Measurements from ENCODE around the gene PRKAR1A. TPM values are rescaled to one million over a fixed set of nuclear protein-coding genes. Genes with fewer than 3 reads are reported as not detected.

The PRKAR1A gene
- total and polyA plus RNA-seq, 12 donors, result 170 to 1,378 (median 783) TPM

DNA sequence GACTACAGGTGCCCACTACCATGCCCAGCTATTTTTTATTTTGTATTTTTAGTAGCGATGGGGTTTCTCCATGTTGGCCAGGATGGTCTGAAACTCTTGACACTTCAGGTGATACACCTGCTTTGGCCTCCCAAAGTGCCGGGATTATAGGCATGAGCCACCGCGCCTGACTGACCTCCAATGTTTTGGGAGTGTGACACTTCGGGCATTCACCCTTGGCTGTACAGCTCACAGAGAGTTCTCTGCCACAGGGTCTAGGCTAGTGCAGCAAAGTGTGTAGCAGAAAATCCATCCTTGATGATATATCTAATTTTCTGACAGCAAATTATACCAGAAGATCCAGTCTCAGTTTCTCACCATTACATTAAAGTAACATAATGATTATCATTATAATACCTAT is 74.8 kb downstream of the PRKAR1A start:
- Histone ChIP-seq H3K27me3 (no peaks in the 10 kb centered on the region), H3K4me1 (peaks cover 0 to 28% (median 0%) of the 10 kb centered on the region in 9 donors), H3K27ac (peak overlapping the region in 1 of 10 donors; percentile 17), H3K4me3 (no peak overlapping the region), H3K9me3 (peaks cover 0 to 11% (median 0%) of the 10 kb centered on the region in 11 donors), H3K36me3 (peaks cover 0 to 34% (median 0%) of the 10 kb centered on the region in 9 donors)
- DNase-seq, result no peak
- TF ChIP-seq, protein P1, sequence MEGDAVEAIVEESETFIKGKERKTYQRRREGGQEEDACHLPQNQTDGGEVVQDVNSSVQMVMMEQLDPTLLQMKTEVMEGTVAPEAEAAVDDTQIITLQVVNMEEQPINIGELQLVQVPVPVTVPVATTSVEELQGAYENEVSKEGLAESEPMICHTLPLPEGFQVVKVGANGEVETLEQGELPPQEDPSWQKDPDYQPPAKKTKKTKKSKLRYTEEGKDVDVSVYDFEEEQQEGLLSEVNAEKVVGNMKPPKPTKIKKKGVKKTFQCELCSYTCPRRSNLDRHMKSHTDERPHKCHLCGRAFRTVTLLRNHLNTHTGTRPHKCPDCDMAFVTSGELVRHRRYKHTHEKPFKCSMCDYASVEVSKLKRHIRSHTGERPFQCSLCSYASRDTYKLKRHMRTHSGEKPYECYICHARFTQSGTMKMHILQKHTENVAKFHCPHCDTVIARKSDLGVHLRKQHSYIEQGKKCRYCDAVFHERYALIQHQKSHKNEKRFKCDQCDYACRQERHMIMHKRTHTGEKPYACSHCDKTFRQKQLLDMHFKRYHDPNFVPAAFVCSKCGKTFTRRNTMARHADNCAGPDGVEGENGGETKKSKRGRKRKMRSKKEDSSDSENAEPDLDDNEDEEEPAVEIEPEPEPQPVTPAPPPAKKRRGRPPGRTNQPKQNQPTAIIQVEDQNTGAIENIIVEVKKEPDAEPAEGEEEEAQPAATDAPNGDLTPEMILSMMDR (IDR thresholded peaks at IDR 0.05), result no peak
- intact Hi-C loops (cut with DNase I), result no loop called here
- no peak for ATAC-seq
- WGBS, 2 donors, result 96 to 97% methylated on average over 5 of the region's 5 CpGs

DNA sequence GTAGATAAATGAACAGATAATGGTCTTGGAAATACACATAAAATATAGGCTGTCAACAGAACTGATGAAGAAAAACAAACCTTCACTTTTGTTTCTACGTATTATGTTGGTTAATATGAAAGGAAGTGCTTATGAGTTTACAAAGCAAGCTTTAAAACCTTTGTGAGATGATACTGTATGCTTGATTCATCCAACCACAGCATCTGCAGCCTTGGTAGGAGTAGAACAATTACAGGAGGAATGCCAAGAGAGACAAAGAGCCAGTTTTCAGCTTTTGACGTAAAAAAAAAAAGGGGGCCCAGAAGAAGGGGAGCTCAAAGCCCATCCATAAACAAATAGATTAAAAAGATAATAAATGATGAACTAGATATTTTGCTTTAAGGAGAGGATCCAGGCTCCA is 75.6 kb downstream of the PRKAR1A start:
- no peak for ATAC-seq
- H3K27me3 ChIP-seq, result no peaks in the 10 kb centered on the region
- peak overlapping the region in 1 of 10 donors; percentile 17 for H3K27ac ChIP-seq
- TF ChIP-seq, protein P1 (IDR thresholded peaks at IDR 0.05), result no peak
- H3K9me3 ChIP-seq, result peaks cover 0 to 11% (median 0%) of the 10 kb centered on the region in 11 donors
- intact Hi-C loops (cut with DNase I), result no loop called here
- H3K36me3 ChIP-seq, result peaks cover 0 to 34% (median 0%) of the 10 kb centered on the region in 9 donors
- no peak overlapping the region for H3K4me3 ChIP-seq
- peaks cover 0 to 34% (median 3%) of the 10 kb centered on the region in 9 donors for H3K4me1 ChIP-seq
- no peak for DNase-seq
- 78 to 89% methylated on average over 2 of the region's 2 CpGs for WGBS, 2 donors

DNA sequence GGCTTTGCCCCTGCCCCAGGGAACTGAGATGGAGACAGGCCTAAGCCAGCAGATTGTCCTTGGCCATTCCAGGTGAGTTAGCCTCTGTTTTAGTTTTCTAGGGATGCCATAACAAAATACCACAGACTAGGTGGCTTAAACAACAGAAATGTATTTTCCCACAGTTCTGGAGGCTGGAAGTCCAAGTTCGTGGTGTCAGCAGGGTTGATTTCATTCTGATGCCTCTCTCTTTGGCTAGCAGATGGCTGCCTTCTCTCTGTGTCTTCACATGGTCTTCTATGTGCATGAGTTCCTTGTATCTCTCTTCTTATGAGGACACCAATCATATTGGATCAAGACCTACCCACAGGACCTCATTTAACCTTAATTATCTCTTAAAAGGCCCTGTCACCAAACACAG is 76.1 kb downstream of the PRKAR1A start:
- H3K36me3 ChIP-seq, result peaks cover 0 to 34% (median 0%) of the 10 kb centered on the region in 9 donors
- H3K4me1 ChIP-seq, result peaks cover 0 to 39% (median 8%) of the 10 kb centered on the region in 9 donors
- ATAC-seq (no peak), DNase-seq (no peak)
- peaks cover 0 to 11% (median 0%) of the 10 kb centered on the region in 11 donors for H3K9me3 ChIP-seq
- peak overlapping the region in 1 of 10 donors; percentile 17 for H3K27ac ChIP-seq
- intact Hi-C loops (cut with DNase I), result no loop called here
- H3K4me3 ChIP-seq, result no peak overlapping the region
- no peaks in the 10 kb centered on the region for H3K27me3 ChIP-seq
- 80 to 82% methylated on average over 1 of the region's 1 CpG for WGBS, 2 donors
- TF ChIP-seq, protein P1 (IDR thresholded peaks at IDR 0.05), result no peak

DNA sequence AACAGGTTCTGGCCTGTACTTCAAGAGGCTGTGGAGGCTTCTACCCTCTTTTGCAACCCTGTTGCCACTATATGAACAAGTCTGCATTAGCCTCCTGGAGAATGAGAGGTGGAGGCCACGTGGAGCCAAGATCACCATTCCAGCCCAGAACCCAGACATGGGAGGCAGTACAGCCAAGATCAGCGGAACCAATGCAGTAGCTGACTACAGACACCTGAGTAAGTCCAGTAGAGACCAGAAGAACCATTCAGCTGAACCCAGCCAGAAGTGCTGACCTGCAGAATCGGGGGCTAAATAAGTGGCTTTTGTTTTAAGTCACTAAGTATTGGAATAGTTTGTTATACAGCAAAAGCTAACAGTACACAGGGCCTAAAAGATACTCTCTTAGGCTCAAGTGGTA is 76.9 kb downstream of the PRKAR1A start:
- TF ChIP-seq, protein P1 (IDR thresholded peaks at IDR 0.05), result no peak
- H3K4me1 ChIP-seq, result peaks cover 0 to 44% (median 8%) of the 10 kb centered on the region in 9 donors
- peaks cover 0 to 11% (median 0%) of the 10 kb centered on the region in 11 donors for H3K9me3 ChIP-seq
- H3K36me3 ChIP-seq, result peaks cover 0 to 32% (median 0%) of the 10 kb centered on the region in 9 donors
- H3K4me3 ChIP-seq, result no peak overlapping the region
- WGBS, 2 donors, result 94 to 96% methylated on average over 3 of the region's 3 CpGs
- DNase-seq, result no peak
- no peaks in the 10 kb centered on the region for H3K27me3 ChIP-seq
- peak overlapping the region in 1 of 10 donors; percentile 17 for H3K27ac ChIP-seq
- intact Hi-C loops (cut with DNase I), result no loop called here
- no peak for ATAC-seq
